GM12878 (cell line): ENCODE data around the gene PCBD1. TPM values are rescaled to one million over a fixed set of nuclear protein-coding genes. Genes with fewer than 3 reads are reported as not detected.

ENCODE experiments used
- ATAC-seq: fragments of 200-7000 bp; cut with Tn5 transposase; 3 replicates; pipeline ENCODE4 v1.9.1; 2020; ENCODE audit warnings: mild to moderate bottlenecking, moderate library complexity
- BruUV-seq: library from RNA; stranded (reverse); fragments of 400-500 nt; replicated peaks from 2 replicates; lab custom pipeline; 2021; lab: Mats Ljungman, UMichigan
- CTCF ChIA-PET: fragments of 300-600 bp; sonication (Branson Sonifier 250); formaldehyde crosslinking; extraction: SDS; loops from one replicate; lab custom pipeline; 2021; ENCODE audit warnings: inconsistent platforms; lab: Yijun Ruan, JAX
- POLR2A ChIA-PET: fragments of 350-600 bp; formaldehyde crosslinking; extraction: SDS; loops from one replicate; lab custom pipeline; 2021; ENCODE audit warnings: inconsistent platforms; lab: Charles Lee
- RAD21 ChIA-PET: fragments of 300-600 bp; sonication (Branson Sonifier 250); formaldehyde crosslinking; loops from one replicate; lab custom pipeline; 2023; ENCODE audit warnings: antibody characterized with exemption; ENCODE audit not compliant: unreplicated experiment; lab: Charles Lee
- SMC1A ChIA-PET: fragments of 300-600 bp; sonication (Branson Sonifier 250); formaldehyde crosslinking; loops from one replicate; lab custom pipeline; 2023; ENCODE audit not compliant: unreplicated experiment, uncharacterized antibody; lab: Charles Lee
- DNase-seq: peaks from one replicate; pipeline ENCODE4 v3.0.0-alpha.2; 2011; ENCODE audit warnings: low read depth, low spot score
- FAIRE-seq: peaks from 3 replicates; lab custom pipeline; 2011; peaks lifted over from hg19 to GRCh38; lab: Jason Lieb, UNC
- H2AFZ ChIP-seq: 2 replicates; pipeline ENCODE4 v1.6.0; 2011; ENCODE audit warnings: low read depth, low read length, control low read depth; ENCODE audit not compliant: control insufficient read depth
- H3K27ac ChIP-seq: 2 replicates; pipeline ENCODE4 v1.5.1; 2011; ENCODE audit warnings: control low read depth; ENCODE audit not compliant: control insufficient read depth, insufficient read depth
- H3K27me3 ChIP-seq, 2 experiments: replicated peaks in 1 of 2; 2 replicates each; pipeline versions ENCODE4 v1.6.0 to v1.6.1; 2011; ENCODE audit warnings: low read length in 1 of 2; ENCODE audit not compliant: control insufficient read depth in 2 of 2, insufficient read depth in 2 of 2
- H3K36me3 ChIP-seq, 2 experiments: 2 replicates each; pipeline ENCODE4 v1.5.1; 2011; ENCODE audit warnings: low read length in 1 of 2; ENCODE audit not compliant: control insufficient read depth in 2 of 2, insufficient read depth in 2 of 2
- H3K4me1 ChIP-seq: 2 replicates; pipeline ENCODE4 v1.6.1; 2011; ENCODE audit warnings: mild to moderate bottlenecking, low read length, moderate library complexity, mixed read lengths; ENCODE audit not compliant: control insufficient read depth, insufficient read depth
- H3K4me2 ChIP-seq: 2 replicates; pipeline ENCODE4 v1.6.0; 2011; ENCODE audit warnings: control low read depth; ENCODE audit not compliant: control insufficient read depth, insufficient read depth
- H3K4me3 ChIP-seq: fragments of 200-600 bp; sonication (generic); 2 replicates; pipeline ENCODE4 v1.5.1; 2016
- H3K79me2 ChIP-seq: 2 replicates; pipeline ENCODE4 v1.6.0; 2011; ENCODE audit warnings: low read length; ENCODE audit not compliant: control insufficient read depth, insufficient read depth
- H3K9ac ChIP-seq: 2 replicates; pipeline ENCODE4 v1.8.0; 2011; ENCODE audit warnings: low read length, control low read depth, mixed read lengths; ENCODE audit not compliant: control insufficient read depth, insufficient read depth
- H3K9me3 ChIP-seq: replicated peaks from 3 replicates; pipeline ENCODE4 v1.5.1; 2011; ENCODE audit warnings: mild to moderate bottlenecking, low read length; ENCODE audit not compliant: control insufficient read depth, insufficient read depth
- H4K20me1 ChIP-seq: 2 replicates; pipeline ENCODE4 v1.6.0; 2011; ENCODE audit not compliant: control insufficient read depth, insufficient read depth
- ATF7 ChIP-seq: fragments of 450-650 bp; IDR thresholded peaks from 2 replicates; pipeline ENCODE4 v1.6.1; 2016; ENCODE audit warnings: low read depth, mild to moderate bottlenecking
- GATAD2B ChIP-seq: fragments of 450-650 bp; conservative IDR thresholded peaks from 2 replicates; pipeline ENCODE4 v1.6.1; 2017; ENCODE audit warnings: low read depth, mild to moderate bottlenecking, moderate library complexity
- SMAD1 ChIP-seq: fragments of 450-650 bp; IDR thresholded peaks from 2 replicates; pipeline ENCODE4 v1.6.1; 2018; ENCODE audit warnings: mild to moderate bottlenecking, low read depth; ENCODE audit not compliant: partially characterized antibody
- SP1 ChIP-seq: IDR thresholded peaks from one replicate; pipeline ENCODE4 v1.6.1; 2011; ENCODE audit warnings: low read depth, low read length
- WGBS: methylation state at CpG from one replicate; pipeline ENCODE4 v1.1.6; 2016; ENCODE audit warnings: low lambda C conversion rate; ENCODE audit not compliant: insufficient replicate concordance, insufficient coverage; ENCODE audit errors: missing lambda C conversion rate; 5-methylcytosine and 5-hydroxymethylcytosine counted together
- in situ Hi-C: fragments of 300-500 bp; cut with MboI; formaldehyde crosslinking; loops from 9 replicates; pipeline ENCODE4 v1.14.3; 2018; ENCODE audit warnings: mixed read lengths
- intact Hi-C: fragments of 100-400 bp; cut with micrococcal nuclease; formaldehyde crosslinking; loops from one replicate; pipeline ENCODE4 v1.14.2; 2022; ENCODE audit not compliant: unreplicated experiment
- polyA plus RNA-seq, 11 experiments: library from polyadenylated mRNA; depleted of rRNA in 4 of 11; unstranded in 6 of 11; stranded (reverse) in 5 of 11; fragments of >200 nt; fragmentation: Nextera tagmentation in 4 of 11; fragmentation: Illumina TruSeq in 1 of 11; extraction: Ambion mirVana in 4 of 11; extraction: Trizol in 1 of 11; gene quantifications; 1 replicate in 1 of 11; 2 replicates in 10 of 11; pipeline versions ENCODE4 v1.2.1 to v1.2.3, GENCODE V29; 2011 to 2016; ENCODE audit warnings: inconsistent platforms in 2 of 11, missing spikeins in 2 of 11, low read depth in 1 of 11
- total RNA-seq, 4 experiments: library from RNA; depleted of rRNA in 3 of 4; stranded (reverse); fragments of >200 nt in 3 of 4; fragmentation: Illumina TruSeq in 1 of 4; extraction: Trizol in 1 of 4; gene quantifications; 2 replicates each; pipeline versions ENCODE4 v1.2.1 to v1.2.3, GENCODE V29; 2013 to 2021
- TF ChIP-seq, protein P1 (sequence below): fragments of 150-350 bp; IDR thresholded peaks from 2 replicates; pipeline ENCODE4 v1.6.1; 2014; ENCODE audit warnings: mild to moderate bottlenecking, low read depth, low read length
- TF ChIP-seq, protein P2 (sequence below): fragments of 150-350 bp; IDR thresholded peaks from 2 replicates; pipeline ENCODE4 v1.6.1; 2016; ENCODE audit warnings: low read depth, low read length
- TF ChIP-seq, protein P3 (sequence below): fragments of 450-650 bp; IDR thresholded peaks from 2 replicates; pipeline ENCODE4 v1.6.1; 2017; ENCODE audit warnings: mild to moderate bottlenecking, moderate library complexity
- TF ChIP-seq, protein P4 (sequence below): IDR thresholded peaks from 2 replicates; pipeline ENCODE4 v1.6.1; 2011; ENCODE audit warnings: low read depth, low read length, improper control_type of control experiment, borderline replicate concordance

The PCBD1 gene
- total and polyA plus RNA-seq, 10 of the 15 experiments (the other 5 are each of a cell fraction or from before 2014, with no cell fraction given): 5.6 to 66.8 (median 34.2) TPM

DNA sequence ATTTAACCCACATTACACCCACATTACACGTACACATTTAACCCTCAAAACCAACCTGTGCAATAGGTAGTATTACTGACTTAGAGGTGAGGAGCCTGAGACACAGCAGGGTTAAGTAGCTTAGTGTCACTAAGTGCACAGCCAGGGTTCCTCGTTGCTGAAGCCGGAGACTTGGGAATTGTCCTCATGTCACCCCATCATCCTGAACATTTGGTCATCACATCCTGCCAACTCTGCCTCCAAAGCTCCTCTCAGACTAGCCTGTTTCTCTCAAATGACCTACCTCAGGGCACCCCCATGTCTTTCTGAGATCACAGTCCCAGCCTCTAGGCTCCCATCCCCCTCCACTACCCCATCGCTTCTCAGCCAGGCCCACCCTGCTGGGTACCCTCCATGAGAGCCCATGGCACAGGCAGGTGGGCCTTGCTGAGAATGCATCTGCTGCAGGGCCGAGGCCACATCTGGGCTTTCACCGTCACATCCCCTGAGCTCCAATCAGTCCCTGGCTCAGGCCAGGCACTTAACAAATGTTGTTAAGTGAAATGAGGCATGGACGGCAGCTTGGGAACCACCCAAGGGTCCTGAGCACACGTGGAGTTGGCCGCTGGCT is 21.1 kb upstream of the PCBD1 start:
- Histone ChIP-seq H3K79me2 (no peaks in the 10 kb centered on the region), H3K4me3 (no peak overlapping the region), H3K27me3 (peaks cover 0 to 2% of the 10 kb centered on the region in 2 experiments; a peak in 1 of 4 replicates), H3K4me2 (no peak overlapping the region), H3K9ac (no peak overlapping the region), H3K9me3 (no peaks in the 10 kb centered on the region), H3K4me1 (no peaks in the 10 kb centered on the region), H4K20me1 (no peaks in the 10 kb centered on the region), H3K36me3 (no peaks in the 10 kb centered on the region), H2AFZ (no peak overlapping the region), H3K27ac (no peak overlapping the region)
- ChIA-PET CTCF (interaction anchor here (1.3 kb wide), 1 partner anchor 375 kb away, joined by 3 read pairs; no protein-coding TSS in a partner anchor), RAD21 (no interaction called here), SMC1A (no interaction called here), POLR2A (no interaction called here)
- in situ Hi-C loops (no loop called here), intact Hi-C loops (no loop called here)
- ATAC-seq (no peak), FAIRE-seq (no peak), DNase-seq (no peak)
- WGBS: 16% methylated on average over 9 of the region's 9 CpGs
- no TSS peak for BruUV-seq
- TF ChIP-seq, protein P1, sequence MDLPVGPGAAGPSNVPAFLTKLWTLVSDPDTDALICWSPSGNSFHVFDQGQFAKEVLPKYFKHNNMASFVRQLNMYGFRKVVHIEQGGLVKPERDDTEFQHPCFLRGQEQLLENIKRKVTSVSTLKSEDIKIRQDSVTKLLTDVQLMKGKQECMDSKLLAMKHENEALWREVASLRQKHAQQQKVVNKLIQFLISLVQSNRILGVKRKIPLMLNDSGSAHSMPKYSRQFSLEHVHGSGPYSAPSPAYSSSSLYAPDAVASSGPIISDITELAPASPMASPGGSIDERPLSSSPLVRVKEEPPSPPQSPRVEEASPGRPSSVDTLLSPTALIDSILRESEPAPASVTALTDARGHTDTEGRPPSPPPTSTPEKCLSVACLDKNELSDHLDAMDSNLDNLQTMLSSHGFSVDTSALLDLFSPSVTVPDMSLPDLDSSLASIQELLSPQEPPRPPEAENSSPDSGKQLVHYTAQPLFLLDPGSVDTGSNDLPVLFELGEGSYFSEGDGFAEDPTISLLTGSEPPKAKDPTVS: no peak
- TF ChIP-seq, protein P2, sequence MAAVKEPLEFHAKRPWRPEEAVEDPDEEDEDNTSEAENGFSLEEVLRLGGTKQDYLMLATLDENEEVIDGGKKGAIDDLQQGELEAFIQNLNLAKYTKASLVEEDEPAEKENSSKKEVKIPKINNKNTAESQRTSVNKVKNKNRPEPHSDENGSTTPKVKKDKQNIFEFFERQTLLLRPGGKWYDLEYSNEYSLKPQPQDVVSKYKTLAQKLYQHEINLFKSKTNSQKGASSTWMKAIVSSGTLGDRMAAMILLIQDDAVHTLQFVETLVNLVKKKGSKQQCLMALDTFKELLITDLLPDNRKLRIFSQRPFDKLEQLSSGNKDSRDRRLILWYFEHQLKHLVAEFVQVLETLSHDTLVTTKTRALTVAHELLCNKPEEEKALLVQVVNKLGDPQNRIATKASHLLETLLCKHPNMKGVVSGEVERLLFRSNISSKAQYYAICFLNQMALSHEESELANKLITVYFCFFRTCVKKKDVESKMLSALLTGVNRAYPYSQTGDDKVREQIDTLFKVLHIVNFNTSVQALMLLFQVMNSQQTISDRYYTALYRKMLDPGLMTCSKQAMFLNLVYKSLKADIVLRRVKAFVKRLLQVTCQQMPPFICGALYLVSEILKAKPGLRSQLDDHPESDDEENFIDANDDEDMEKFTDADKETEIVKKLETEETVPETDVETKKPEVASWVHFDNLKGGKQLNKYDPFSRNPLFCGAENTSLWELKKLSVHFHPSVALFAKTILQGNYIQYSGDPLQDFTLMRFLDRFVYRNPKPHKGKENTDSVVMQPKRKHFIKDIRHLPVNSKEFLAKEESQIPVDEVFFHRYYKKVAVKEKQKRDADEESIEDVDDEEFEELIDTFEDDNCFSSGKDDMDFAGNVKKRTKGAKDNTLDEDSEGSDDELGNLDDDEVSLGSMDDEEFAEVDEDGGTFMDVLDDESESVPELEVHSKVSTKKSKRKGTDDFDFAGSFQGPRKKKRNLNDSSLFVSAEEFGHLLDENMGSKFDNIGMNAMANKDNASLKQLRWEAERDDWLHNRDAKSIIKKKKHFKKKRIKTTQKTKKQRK: no peak
- TF ChIP-seq, protein P3, sequence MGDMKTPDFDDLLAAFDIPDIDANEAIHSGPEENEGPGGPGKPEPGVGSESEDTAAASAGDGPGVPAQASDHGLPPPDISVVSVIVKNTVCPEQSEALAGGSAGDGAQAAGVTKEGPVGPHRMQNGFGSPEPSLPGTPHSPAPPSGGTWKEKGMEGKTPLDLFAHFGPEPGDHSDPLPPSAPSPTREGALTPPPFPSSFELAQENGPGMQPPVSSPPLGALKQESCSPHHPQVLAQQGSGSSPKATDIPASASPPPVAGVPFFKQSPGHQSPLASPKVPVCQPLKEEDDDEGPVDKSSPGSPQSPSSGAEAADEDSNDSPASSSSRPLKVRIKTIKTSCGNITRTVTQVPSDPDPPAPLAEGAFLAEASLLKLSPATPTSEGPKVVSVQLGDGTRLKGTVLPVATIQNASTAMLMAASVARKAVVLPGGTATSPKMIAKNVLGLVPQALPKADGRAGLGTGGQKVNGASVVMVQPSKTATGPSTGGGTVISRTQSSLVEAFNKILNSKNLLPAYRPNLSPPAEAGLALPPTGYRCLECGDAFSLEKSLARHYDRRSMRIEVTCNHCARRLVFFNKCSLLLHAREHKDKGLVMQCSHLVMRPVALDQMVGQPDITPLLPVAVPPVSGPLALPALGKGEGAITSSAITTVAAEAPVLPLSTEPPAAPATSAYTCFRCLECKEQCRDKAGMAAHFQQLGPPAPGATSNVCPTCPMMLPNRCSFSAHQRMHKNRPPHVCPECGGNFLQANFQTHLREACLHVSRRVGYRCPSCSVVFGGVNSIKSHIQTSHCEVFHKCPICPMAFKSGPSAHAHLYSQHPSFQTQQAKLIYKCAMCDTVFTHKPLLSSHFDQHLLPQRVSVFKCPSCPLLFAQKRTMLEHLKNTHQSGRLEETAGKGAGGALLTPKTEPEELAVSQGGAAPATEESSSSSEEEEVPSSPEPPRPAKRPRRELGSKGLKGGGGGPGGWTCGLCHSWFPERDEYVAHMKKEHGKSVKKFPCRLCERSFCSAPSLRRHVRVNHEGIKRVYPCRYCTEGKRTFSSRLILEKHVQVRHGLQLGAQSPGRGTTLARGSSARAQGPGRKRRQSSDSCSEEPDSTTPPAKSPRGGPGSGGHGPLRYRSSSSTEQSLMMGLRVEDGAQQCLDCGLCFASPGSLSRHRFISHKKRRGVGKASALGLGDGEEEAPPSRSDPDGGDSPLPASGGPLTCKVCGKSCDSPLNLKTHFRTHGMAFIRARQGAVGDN: no peak
- TF ChIP-seq SP1: no peak
- TF ChIP-seq, protein P4, sequence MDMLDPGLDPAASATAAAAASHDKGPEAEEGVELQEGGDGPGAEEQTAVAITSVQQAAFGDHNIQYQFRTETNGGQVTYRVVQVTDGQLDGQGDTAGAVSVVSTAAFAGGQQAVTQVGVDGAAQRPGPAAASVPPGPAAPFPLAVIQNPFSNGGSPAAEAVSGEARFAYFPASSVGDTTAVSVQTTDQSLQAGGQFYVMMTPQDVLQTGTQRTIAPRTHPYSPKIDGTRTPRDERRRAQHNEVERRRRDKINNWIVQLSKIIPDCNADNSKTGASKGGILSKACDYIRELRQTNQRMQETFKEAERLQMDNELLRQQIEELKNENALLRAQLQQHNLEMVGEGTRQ: no peak
- no peak for TF ChIP-seq GATAD2B
- TF ChIP-seq ATF7: no peak
- no peak for TF ChIP-seq SMAD1
